Calu3 (cell line): ENCODE data around the gene PDE3B. TPM values are rescaled to one million over a fixed set of nuclear protein-coding genes. Genes with fewer than 3 reads are reported as not detected.

Experiments
- BruUV-seq: library from RNA; stranded (reverse); fragments of 400-500 nt; replicated peaks from 2 replicates; lab custom pipeline; 2021; lab: Mats Ljungman, UMichigan
- CTCF ChIA-PET: fragments of 300-600 bp; sonication (Branson Sonifier 250); formaldehyde crosslinking; loops from one replicate; lab custom pipeline; 2022; ENCODE audit warnings: antibody characterized with exemption; lab: Charles Lee
- DNase-seq: peaks from one replicate; pipeline ENCODE4 v3.0.0; 2022
- H3K27ac Mint-ChIP-seq: one replicate; pipeline ENCODE4 v1.8.0; 2022; ENCODE audit warnings: mixed read lengths; ENCODE audit not compliant: unreplicated experiment
- H3K27me3 Mint-ChIP-seq: one replicate; pipeline ENCODE4 v1.8.0; 2022; ENCODE audit warnings: mixed read lengths; ENCODE audit not compliant: unreplicated experiment
- H3K36me3 Mint-ChIP-seq: one replicate; pipeline ENCODE4 v1.8.0; 2022; ENCODE audit warnings: mild to moderate bottlenecking, moderate library complexity, mixed read lengths; ENCODE audit not compliant: insufficient read depth, unreplicated experiment
- H3K4me1 Mint-ChIP-seq: one replicate; pipeline ENCODE4 v1.8.0; 2022; ENCODE audit warnings: mild to moderate bottlenecking, low read depth, mixed read lengths; ENCODE audit not compliant: unreplicated experiment
- H3K4me3 Mint-ChIP-seq: one replicate; pipeline ENCODE4 v1.8.0; 2022; ENCODE audit warnings: mild to moderate bottlenecking, low read depth, moderate library complexity, mixed read lengths; ENCODE audit not compliant: unreplicated experiment
- H3K9me3 Mint-ChIP-seq: one replicate; pipeline ENCODE4 v1.8.0; 2022; ENCODE audit warnings: low read depth, mixed read lengths; ENCODE audit not compliant: unreplicated experiment
- CTCF ChIP-seq: fragments of 200-600 bp; IDR thresholded peaks from one replicate; pipeline ENCODE4 v1.8.0; 2022; ENCODE audit warnings: antibody characterized with exemption; ENCODE audit not compliant: unreplicated experiment
- intact Hi-C: fragments of 100-400 bp; cut with micrococcal nuclease; formaldehyde crosslinking; loops from one replicate; pipeline ENCODE4 v1.10.0; 2022; ENCODE audit not compliant: unreplicated experiment
- total RNA-seq: library from RNA; stranded (reverse); gene quantifications from 2 replicates; pipeline ENCODE4 v1.2.3, GENCODE V29; 2022

Gene PDE3B
- total RNA-seq, 1 experiment from 2014 or later = 4.5 TPM

DNA sequence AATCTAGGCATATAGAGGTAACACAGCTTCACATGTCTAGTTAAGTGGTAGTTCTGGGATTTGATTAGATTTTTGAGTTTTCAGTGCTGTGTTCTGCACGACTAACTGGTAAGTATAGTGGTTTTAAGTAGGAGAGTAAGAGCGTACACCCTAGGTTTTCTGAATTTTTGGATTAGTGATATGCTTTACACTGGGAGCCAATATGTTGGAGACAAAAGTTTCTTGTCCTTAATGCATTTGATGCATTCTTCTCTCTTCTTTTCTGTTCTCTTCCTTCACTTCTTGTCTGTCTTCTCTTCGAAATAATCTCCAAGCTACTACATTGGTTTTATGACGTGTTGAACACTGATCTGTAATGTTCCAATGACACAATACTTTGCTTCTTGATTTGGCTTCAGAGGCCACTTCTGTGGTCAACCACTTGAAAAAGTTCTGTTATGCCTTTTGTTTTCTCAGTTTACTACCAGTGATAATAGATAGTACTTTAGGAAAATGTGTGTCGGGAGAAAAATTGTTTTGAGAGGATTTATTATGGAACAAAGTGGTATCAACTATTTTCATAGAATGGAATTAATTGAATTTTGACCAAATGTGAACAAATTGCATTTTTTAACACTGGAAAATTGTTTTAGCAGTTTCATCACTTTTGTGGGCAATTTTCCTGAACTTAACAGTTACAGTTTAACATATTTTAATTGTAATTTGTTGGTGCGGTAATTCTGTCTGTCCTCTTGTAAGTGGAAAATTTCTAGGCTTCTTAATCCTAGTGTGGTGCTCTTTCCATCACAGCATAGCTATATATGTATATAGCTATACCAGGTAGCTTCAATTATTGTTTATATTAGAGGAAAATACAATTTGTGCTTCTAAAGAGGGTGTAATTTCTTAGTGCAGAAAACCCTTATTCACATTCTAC is 2.6 kb downstream of the PDE3B start:
- TF ChIP-seq CTCF = no peak
- Mint-ChIP-seq H3K4me1 (peaks cover 22% of the 10 kb centered on the region), H3K4me3 (peak overlapping the region; percentile 95), H3K27ac (peak overlapping the region; percentile 57), H3K27me3 (no peaks in the 10 kb centered on the region), H3K36me3 (peaks cover 32% of the 10 kb centered on the region), H3K9me3 (no peaks in the 10 kb centered on the region)
- no TSS peak for BruUV-seq
- CTCF ChIA-PET = interaction anchor here (1.1 kb wide), 1 partner anchor 9 kb away, joined by 3 read pairs; no protein-coding TSS in a partner anchor
- no peak for DNase-seq
- intact Hi-C loops = loop anchor here (2.0 to 10.0 kb wide), 3 partner anchors 109 to 259 kb away; partner anchors contain the start of gene PSMA1

DNA sequence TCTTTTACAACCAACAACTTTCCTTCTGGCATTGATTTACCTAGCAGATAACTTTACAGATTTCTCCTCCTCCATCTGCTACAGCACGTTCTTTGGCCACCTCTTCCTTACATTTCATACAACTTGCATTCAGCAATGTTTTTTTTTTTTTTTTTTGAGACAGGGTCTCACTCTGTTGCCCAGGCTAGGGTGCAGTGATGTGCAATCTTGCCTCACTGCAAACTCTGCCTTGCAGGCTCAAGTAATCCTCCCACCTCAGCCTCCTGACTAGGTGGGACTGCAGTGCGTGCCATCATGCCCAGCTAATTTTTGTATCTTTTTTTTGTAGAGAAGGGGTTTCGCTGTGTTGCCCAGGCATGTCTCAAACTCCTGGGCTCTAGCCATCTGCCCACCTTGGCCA is 6.5 kb downstream of the PDE3B start:
- peaks cover 2% of the 10 kb centered on the region for H3K9me3 Mint-ChIP-seq
- DNase-seq = no peak
- no peaks in the 10 kb centered on the region for H3K27me3 Mint-ChIP-seq
- no peak overlapping the region for H3K27ac Mint-ChIP-seq
- H3K4me3 Mint-ChIP-seq = no peak overlapping the region
- peaks cover 11% of the 10 kb centered on the region for H3K4me1 Mint-ChIP-seq
- BruUV-seq = no TSS peak
- no peak for TF ChIP-seq CTCF
- intact Hi-C loops = no loop called here
- peaks cover 6% of the 10 kb centered on the region for H3K36me3 Mint-ChIP-seq
- CTCF ChIA-PET = no interaction called here

DNA sequence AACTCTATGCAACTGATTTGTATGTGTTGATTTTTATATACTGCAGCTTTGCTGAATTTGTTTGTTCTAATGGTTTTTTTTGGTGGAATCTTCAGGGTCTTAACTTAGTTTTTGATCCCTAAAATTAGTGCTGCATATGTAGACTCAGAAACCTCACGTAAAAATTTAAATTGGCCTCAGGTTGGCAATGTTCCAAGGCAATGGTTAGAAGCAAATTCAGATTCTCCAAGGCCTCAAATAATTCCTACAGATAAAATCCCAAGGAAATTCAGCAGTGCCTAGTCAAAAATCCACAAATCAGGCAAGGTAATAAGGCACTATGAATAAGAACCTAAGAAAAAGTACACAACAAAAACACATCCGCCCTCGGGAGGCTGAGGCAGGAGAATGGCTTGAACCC is 9.5 kb downstream of the PDE3B start:
- TF ChIP-seq CTCF = no peak
- H3K4me3 Mint-ChIP-seq = no peak overlapping the region
- H3K36me3 Mint-ChIP-seq = no peaks in the 10 kb centered on the region
- no peaks in the 10 kb centered on the region for H3K4me1 Mint-ChIP-seq
- CTCF ChIA-PET = no interaction called here
- no peak overlapping the region for H3K27ac Mint-ChIP-seq
- no TSS peak for BruUV-seq
- H3K9me3 Mint-ChIP-seq = peaks cover 2% of the 10 kb centered on the region
- intact Hi-C loops = no loop called here
- DNase-seq = no peak
- no peaks in the 10 kb centered on the region for H3K27me3 Mint-ChIP-seq

DNA sequence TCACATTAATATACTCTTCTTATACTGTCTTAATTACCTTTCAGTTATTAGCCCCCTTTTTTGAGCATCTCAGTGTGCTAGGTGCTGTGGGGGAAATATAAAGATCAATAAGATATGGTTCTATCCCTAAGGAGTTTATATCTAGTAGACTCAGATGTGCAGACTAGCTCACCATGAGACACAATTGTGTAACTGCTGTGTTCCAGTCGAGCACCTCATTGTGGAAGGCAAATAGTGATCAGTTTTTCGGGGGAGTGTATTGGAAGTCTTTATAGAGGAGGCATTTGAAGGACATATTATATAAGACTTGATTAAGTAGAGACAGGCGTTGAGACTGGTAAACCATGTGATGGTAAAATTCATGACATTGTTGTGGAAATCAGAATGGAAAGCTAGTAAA is 11.8 kb downstream of the PDE3B start:
- TF ChIP-seq CTCF = no peak
- CTCF ChIA-PET = no interaction called here
- Mint-ChIP-seq H3K4me3 (no peak overlapping the region), H3K27ac (no peak overlapping the region), H3K27me3 (no peaks in the 10 kb centered on the region), H3K9me3 (peaks cover 2% of the 10 kb centered on the region), H3K4me1 (no peaks in the 10 kb centered on the region), H3K36me3 (no peaks in the 10 kb centered on the region)
- BruUV-seq = no TSS peak
- intact Hi-C loops = no loop called here
- no peak for DNase-seq
